GM18873 (cell line): ENCODE results near the gene RNASEH2A.
"Not testable (repeated sequence)": the region's sequence is repeated elsewhere in the genome, so short reads cannot be mapped to it uniquely, and the experiment has no call there.

Source experiments
- ATAC-seq: cut with Tn5 transposase; IDR thresholded peaks from one replicate; pipeline ENCODE4 v1.9.1; 2021; ENCODE audit warnings: mild to moderate bottlenecking, moderate library complexity, moderate number of reproducible peaks; ENCODE audit not compliant: unreplicated experiment, low FRiP score

RNASEH2A gene

DNA sequence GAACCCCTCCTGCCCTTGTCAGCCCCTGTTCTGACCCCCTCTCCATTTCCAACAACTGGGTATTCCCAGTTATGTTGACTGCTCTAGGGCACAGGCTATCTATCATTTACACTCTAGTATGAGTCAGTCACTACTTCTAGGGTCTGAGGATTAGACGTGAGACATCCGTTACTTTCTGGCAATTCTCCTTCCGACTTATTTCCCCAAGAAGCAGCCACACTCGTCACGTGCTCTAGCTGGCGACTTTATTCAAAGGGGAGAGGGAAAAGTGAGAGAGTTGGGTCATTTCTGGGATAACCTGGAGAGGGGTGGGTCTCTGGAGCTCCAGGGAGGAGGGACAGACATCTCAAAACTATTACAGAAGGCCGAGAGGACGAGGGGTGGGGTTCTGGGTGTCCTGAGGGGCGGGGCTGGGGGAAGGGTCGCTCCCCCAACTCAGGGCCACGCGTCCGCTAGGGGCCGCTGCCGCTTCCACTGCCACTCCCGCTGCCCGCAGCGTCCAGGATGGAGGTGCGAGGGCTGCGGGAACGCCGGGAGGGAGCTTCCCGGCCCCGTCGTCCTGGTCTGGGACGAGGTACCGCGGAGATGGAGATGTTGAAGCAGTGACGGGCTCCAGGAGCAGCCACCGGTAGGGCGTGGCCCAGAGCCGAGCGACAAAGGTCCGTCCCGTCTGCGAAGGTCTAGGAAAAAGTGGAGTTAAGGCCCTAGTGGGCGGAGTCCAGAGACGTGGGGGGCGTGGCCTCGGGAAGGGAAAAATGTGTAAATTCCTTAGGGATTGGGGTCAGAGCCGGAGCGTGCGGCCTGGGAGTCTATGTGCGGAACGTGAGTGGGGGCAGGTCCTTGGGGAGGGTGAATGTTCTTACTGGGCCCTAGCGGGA lies 19.1 kb downstream of the RNASEH2A start:
- ATAC-seq = no peak

- ATAC-seq = no peak
Observed at GRCh38 chr19:12828494-12828893, 22.1 kb downstream of the RNASEH2A start.

GRCh38 chr19:12833418-12833737 lies 27.0 kb downstream of the RNASEH2A start:
- no peak for ATAC-seq

DNA sequence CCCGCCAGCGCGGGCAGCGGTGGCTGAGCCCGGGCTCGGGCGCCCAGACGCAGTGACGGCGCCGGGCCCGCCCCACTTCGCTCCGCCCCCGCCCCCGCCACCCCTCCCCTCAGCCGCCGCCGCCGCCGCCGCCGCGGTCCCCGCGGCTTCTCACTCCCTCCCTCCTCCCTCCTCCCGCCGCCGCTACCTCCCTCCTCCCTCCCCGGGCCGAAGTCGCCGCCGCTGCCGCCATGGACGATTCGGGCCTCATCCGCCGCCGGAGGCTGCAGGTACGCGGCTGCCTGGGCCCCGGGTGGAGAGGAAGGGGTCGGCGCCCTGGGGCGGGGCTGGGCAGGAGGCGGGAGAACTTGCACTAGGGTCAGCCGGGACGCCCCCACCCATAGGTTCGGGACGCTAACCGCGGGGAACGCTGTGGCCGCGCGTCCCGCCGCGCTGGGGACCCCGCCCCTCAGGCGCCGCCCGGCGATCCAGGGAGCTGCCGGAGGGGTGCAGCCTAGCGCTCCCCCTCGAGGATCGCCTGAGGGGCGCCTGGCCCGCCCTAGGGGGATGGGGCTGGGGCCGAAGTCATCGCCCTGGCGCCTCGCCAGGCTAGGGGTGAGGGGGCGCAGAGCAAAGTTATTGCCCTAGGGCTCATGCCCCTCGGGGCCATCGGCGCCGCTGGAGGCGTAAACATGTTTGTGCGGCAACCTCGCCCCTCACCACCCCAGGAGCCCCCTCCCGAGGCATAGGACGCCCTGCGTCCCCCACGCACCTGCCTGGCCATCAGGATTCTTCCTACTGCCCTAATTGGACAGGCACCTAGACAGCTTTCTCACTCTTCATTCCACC lies 27.6 kb downstream of the RNASEH2A start:
- no peak for ATAC-seq

DNA sequence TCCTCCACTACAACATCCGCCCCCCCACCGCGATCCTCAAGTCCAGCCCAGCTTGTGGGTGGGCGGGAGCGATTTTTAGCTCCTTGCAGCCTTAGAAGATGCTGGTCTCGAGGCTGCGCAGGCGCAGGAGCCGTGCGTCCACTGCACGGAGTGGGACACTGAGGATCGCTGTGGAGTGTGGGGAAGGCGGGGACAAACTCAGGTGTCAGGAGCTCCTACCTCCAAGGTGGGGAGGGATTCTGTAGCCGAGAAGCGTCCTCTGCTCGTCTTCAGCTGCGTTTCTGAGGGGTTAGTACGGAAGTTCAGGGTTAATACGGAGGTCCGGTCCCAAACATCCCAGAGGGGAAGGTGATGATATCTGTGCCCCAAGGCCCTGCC lies 28.2 kb downstream of the RNASEH2A start, which contains the start of gene RTBDN:
RTBDN (minus strand) TSS at position 14 of the 378 bp plus-strand sequence. CDS start 4,600 bp downstream, outside the sequence.
- no peak for ATAC-seq

- ATAC-seq = no peak
Observed at GRCh38 chr19:12834976-12835757, 28.8 kb downstream of the RNASEH2A start.

DNA sequence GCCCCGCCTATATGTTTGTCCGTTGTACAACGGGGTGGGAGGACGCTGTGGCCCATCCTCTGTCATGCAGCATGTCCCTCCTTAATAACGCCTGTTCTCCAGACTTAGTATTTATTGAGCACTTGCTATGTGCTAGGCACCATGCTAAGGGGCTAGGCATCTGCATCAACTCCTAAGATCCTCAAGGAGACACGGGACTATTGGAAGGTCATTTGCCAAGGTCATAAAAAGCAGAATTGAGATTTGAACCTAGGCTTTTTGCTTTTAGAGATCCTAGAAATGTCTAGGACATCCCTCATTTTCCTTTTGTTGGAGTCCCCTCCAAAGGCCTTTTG lies 30.1 kb downstream of the RNASEH2A start:
- ATAC-seq = no peak

DNA sequence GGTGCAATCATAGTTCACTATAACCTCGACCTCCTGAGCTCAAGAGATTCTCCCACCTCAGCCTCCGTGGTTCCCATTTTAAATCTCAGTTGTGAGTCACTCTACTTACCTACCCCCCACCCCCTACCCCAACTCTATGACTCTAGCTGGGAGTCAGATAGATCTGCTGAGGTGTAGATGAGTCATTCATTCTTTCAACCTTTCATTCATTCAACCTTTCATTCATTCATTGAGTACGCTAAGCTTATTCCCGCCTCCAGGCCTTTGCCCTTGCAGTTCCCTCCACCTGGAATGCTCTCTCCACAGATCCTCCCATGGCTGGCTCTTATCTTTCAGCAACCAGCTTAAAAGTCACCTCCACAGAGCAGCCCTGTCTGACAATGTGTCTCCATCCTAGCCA lies 30.8 kb downstream of the RNASEH2A start:
- no peak for ATAC-seq

DNA sequence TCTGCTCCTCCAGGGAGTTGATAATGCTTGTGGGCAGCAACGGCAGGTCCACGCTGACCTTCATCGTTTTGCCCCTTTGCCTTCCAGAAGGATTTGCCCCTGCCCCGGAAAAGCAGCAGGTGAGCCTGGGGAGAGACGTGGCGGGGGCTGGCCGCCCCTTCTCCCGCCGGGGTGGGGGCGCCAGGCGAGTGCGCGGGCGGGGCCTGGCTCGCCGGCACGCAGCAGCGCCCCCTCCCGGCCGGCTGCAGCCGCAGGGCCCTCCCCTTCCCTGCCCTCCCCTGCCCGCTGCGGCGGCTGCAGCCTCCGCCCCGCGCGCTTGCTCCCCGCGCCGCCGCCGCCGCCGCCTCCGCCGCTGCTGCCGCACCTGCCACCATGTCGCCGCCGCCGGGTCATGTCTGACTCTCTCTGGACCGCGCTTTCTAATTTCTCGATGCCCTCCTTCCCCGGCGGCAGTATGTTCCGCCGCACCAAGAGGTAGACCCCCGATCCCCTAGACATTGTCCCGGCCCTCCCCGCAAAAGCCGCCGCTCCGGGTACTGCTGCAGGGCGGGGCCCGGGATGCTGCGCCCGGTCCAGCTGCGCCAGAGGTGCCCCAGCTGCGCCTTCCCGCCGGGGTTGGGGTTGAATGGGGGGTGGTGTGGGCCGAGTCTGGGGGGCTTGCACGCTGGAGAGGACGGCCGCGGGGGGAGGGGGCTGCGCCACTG lies 31.9 kb downstream of the RNASEH2A start, which contains the start of gene MAST1:
MAST1 (plus strand) TSS at position 334 of the 704 bp plus-strand sequence; CDS start at position 392, 58 bp downstream.
- ATAC-seq = no peak

DNA sequence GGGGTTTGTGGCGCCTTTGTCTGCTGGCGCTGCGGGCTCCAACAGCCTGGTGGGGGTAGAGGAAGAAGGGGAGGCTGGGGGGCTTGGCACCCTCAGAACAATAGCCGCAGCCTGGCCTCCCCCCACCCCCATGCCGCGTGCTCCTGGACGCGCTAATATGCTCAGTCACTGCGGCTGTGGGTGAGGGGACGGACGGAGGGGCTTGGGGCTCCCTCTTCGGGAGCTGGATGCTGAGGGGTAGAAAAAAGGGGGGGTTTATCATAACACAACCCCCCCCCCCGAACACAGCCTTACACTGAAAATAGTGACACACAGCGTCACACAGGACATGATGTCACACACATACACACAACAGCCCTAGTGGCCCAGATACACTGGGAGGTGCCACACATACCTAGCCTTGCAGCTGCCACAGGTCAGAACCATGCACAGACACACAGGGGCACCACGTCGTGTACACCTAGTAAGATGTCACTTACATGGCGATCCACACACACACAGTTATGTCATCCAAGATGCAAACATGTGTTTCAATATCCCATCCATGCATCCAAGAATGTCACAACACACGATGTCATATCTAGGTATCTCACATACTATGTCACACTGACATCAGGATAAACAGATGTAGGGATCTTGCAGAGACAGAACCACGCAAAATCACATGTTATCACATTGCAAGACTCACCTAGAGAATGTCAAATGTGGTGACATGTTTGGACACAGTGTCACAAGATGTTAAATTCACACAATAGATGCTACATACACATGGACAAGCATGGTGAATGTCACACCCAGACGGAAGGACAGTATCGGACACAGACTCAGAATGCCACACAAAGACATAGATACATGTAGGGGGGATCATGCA lies 32.7 kb downstream of the RNASEH2A start:
- no peak for ATAC-seq

- no peak for ATAC-seq
Observed at GRCh38 chr19:12840091-12841079, 34.0 kb downstream of the RNASEH2A start.

GRCh38 chr19:12841094-12841493 lies 34.7 kb downstream of the RNASEH2A start:
- no peak for ATAC-seq

DNA sequence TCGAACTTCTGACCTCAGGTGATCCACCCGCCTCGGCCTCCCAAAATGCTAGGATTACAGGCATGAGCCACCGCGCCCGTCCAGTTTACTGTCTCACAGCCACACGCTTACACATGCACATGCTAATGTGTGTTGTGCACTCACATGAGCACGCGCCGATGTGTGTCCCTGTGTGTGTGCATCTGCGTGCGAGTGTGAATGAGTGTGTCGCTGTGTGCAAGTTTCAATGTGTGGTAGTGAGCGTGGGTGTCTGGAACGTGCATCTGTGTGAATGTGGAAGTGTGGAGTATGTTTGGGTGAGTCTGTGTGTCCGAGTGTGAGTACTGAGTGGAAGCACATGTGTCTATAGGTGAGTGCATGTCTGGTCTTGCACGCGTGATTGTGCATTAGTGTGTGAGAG lies 36.1 kb downstream of the RNASEH2A start:
- no peak for ATAC-seq

- ATAC-seq = no peak
Observed at GRCh38 chr19:12843328-12843727, 36.9 kb downstream of the RNASEH2A start.

- ATAC-seq = no peak
Observed at GRCh38 chr19:12843999-12844732, 37.8 kb downstream of the RNASEH2A start.

DNA sequence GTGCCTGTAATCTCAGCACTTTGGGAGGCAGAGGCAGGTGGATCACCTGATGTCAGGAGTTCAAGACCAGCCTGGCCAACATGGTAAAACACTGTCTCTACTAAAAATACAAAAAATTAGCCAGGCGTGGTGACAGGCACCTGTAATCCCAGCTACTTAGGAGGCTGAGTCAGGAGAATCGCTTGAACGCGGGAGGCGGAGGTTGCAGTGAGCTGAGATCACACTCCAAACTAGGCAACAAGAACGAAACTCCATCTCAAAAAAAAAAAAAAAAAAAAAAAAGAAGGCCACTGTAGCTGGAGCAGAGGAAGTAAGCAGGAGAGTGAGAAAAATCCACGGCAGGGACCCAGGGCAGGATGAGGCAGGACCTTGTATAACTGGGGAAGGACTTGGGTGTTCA lies 40.2 kb downstream of the RNASEH2A start:
- ATAC-seq = not testable (repeated sequence)
